ENCODE results near the gene HNRNPM.
"Not testable (repeated sequence)": the region's sequence is repeated elsewhere in the genome, so short reads cannot be mapped to it uniquely, and the experiment has no call there.

HNRNPM gene

DNA sequence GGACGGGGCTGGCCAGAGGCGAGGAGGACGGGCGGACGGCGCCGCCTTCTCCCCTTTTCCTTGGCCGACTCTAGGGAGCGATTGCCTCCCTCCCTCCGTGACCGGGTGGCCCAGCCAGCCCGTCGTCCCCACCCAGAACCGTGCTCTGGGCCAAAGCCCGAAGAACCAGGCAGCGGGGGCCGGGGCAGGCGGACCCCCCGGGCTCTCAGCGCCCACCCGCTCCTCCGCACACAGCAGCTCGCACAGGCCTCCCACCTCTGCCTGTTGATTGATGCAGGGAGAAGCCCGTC is 41.0 kb upstream of the HNRNPM start:
- H3K4me1 Mint-ChIP-seq: peaks cover 34% of the 10 kb centered on the region
- no peak overlapping the region for H3K4me3 Mint-ChIP-seq
- no peaks in the 10 kb centered on the region for H3K27me3 Mint-ChIP-seq (ENCODE audit: low read depth, poor library complexity)
- no peak overlapping the region for H3K27ac Mint-ChIP-seq
- DNase-seq: no peak
- no peaks in the 10 kb centered on the region for H3K9me3 Mint-ChIP-seq
- H3K36me3 Mint-ChIP-seq (ENCODE audit: low read depth): peaks cover 39% of the 10 kb centered on the region
- TF ChIP-seq, protein P1, sequence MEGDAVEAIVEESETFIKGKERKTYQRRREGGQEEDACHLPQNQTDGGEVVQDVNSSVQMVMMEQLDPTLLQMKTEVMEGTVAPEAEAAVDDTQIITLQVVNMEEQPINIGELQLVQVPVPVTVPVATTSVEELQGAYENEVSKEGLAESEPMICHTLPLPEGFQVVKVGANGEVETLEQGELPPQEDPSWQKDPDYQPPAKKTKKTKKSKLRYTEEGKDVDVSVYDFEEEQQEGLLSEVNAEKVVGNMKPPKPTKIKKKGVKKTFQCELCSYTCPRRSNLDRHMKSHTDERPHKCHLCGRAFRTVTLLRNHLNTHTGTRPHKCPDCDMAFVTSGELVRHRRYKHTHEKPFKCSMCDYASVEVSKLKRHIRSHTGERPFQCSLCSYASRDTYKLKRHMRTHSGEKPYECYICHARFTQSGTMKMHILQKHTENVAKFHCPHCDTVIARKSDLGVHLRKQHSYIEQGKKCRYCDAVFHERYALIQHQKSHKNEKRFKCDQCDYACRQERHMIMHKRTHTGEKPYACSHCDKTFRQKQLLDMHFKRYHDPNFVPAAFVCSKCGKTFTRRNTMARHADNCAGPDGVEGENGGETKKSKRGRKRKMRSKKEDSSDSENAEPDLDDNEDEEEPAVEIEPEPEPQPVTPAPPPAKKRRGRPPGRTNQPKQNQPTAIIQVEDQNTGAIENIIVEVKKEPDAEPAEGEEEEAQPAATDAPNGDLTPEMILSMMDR (IDR thresholded peaks at IDR 0.05): no peak

DNA sequence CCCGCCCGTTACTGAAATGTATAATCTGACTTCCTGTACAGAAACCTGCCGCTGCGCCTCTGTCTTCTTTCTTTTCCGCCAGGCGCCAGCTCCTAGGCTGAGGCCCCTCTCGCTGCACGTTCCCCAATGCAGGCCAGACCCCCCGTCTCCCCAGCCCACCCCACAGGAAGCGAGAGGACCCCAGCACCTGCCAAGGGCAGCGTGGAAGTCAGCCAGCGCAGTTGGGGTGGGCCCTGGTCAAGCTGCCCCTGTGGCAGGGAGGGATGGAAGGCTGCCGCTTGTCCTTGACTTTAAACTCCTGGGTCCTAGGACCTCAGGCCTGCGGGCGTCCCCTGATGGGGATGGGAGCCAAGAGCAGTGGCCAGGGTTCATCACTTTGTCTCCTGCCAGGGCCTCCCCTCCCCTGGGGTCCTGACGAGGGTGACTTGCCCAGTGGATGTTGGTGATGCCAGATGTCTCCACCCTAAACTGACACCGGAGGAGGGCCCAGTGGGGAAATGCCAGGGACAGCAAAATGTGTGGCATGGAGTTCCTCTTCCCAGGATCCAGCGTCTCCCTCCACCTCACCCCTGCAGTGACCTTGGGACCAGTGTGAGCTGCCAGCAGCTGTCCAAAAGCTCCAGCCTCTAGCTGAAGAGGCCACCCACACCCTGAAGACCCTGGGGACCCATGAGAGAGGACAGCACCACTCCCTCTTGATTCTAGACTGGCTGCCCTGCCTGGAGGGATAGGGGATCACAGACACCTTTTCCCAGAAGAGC is 40.2 kb upstream of the HNRNPM start:
- H3K4me1 Mint-ChIP-seq: peaks cover 32% of the 10 kb centered on the region
- no peak for DNase-seq
- H3K36me3 Mint-ChIP-seq (ENCODE audit: low read depth): peaks cover 39% of the 10 kb centered on the region
- TF ChIP-seq, protein P1 (IDR thresholded peaks at IDR 0.05): no peak
- H3K9me3 Mint-ChIP-seq: no peaks in the 10 kb centered on the region
- no peak overlapping the region for H3K4me3 Mint-ChIP-seq
- no peaks in the 10 kb centered on the region for H3K27me3 Mint-ChIP-seq (ENCODE audit: low read depth, poor library complexity)
- peak overlapping the region; percentile 84 for H3K27ac Mint-ChIP-seq

DNA sequence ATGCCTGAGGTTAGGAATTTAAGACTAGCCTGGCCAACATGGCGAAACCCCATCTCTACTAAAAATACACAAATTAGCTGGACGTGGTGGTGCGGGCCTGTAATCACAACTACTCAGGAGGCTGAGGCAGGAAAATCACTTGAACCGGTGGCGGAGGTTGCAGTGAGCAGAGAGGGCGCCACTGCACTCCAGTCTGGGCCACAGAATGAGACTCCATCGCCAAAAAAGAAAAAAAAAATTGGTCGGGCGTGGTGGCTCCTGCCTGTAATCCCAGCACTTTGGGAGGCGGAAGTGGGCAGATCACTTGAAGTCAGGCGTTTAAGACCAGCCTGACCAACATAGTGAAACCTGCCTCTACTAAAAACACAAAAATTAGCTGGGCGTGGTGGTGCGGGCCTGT is 34.1 kb upstream of the HNRNPM start:
- H3K4me3 Mint-ChIP-seq; H3K36me3 Mint-ChIP-seq (ENCODE audit: low read depth); H3K27me3 Mint-ChIP-seq (ENCODE audit: low read depth, poor library complexity); DNase-seq; H3K27ac Mint-ChIP-seq; H3K9me3 Mint-ChIP-seq: not testable (repeated sequence)
- peaks cover 16% of the 10 kb centered on the region for H3K4me1 Mint-ChIP-seq

DNA sequence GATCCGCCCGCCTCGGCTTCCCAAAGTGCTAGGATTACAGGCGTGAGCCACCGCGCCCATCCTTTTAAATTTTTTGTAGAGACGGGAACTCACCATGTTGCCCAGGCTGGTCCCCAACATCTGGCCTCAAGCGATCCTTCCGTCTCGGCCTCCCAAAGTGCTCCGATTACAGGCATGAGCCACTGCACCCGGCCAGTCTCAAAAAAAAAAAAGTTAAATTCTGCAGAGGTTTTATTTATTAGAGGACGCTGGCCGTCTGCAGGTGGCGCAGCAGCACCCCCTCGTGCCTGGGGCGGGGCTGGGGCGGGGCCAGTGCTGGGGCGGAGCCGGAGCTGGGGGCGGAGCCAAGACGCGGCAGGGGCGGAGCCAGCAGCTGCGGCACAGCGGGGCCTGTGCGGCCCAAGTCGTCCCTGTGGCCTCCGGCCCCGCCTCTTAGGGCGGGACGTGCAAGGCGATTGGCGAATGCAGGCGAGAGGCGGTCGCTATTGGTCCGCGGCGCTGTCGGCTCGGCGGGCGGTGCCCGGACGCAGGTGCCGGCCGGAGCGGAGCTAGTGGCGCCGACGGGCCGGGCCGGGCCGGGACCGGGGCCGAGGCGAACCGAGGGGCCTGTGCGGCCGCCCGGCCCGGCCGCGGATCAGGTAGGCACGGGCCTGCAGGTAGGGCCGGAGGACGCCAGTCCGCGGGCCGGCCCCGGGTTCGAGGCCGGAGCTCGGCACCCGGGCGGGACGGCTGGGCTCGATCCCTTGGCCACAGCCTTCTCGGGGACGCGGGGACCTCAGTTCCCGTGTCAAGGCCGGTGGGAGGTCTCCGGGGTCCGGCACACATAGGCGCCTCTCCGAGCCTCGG is 31.8 kb upstream of the HNRNPM start, which contains the start of gene MARCHF2:
Gene MARCHF2 (plus strand): TSS at position 523 of the 846 bp plus-strand sequence. CDS start 8,536 bp downstream, outside the sequence.
- H3K4me3 Mint-ChIP-seq: peak within 1 kb of the TSS; percentile 77
- H3K27me3 Mint-ChIP-seq (ENCODE audit: low read depth, poor library complexity): peaks cover 7% of the 10 kb centered on the region
- H3K36me3 Mint-ChIP-seq (ENCODE audit: low read depth): no peaks in the 10 kb centered on the region
- peak; percentile 95 for DNase-seq
- H3K9me3 Mint-ChIP-seq: no peaks in the 10 kb centered on the region
- peaks cover 5% of the 10 kb centered on the region for H3K4me1 Mint-ChIP-seq
- H3K27ac Mint-ChIP-seq: no peak within 1 kb of the TSS
- TF ChIP-seq, protein P1 (IDR thresholded peaks at IDR 0.05): peak; percentile 42

DNA sequence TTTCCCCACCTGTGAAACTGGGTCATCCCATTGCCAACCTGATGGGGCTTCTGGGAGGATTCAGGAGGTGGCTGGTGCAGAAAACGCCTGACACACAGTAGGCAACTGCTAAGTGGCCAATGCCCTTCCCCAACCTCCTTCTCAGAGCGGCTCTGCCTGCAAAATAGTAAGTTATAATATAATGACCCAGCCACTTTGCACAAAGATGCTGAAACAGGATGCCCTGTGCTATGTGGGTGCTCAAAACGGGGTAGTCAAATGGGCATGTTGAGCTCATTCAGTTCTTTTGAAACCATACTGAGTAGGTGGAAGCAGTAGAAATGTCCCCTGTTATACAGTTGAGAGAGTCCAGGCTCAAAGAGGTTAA is 31.2 kb upstream of the HNRNPM start:
- TF ChIP-seq, protein P1 (IDR thresholded peaks at IDR 0.05): no peak

DNA sequence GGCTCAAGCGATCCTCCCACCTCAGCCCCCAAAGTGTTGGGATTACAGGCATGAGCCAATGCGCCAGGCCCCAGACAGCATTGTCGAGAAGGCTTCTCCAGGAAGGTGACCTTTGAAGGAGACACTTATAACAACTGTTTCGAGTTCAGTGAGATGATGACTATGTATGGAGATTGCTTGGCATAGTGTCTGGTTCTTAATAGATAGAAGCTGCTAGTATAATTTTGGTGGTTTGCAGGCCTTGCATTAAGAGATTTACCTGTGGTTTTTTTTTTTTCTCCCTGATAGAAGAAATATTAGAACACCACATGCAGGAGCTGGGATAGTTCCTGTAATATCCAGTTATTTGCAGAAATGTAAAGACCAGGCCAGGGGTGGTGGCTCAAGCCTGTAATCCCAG is 28.0 kb upstream of the HNRNPM start:
- Mint-ChIP-seq H3K27me3 (ENCODE audit: low read depth, poor library complexity) (peaks cover 7% of the 10 kb centered on the region), H3K4me1 (peaks cover 12% of the 10 kb centered on the region), H3K4me3 (no peak overlapping the region), H3K9me3 (no peaks in the 10 kb centered on the region), H3K27ac (no peak overlapping the region), H3K36me3 (ENCODE audit: low read depth) (no peaks in the 10 kb centered on the region)
- no peak for DNase-seq
- TF ChIP-seq, protein P1 (IDR thresholded peaks at IDR 0.05): no peak

More for the DNA sequence above, 31.2 kb upstream of the HNRNPM start:
- Mint-ChIP-seq H3K27ac (no peak overlapping the region), H3K4me1 (peaks cover 11% of the 10 kb centered on the region), H3K9me3 (no peaks in the 10 kb centered on the region), H3K4me3 (peak overlapping the region; percentile 77), H3K27me3 (ENCODE audit: low read depth, poor library complexity) (peaks cover 7% of the 10 kb centered on the region), H3K36me3 (ENCODE audit: low read depth) (no peaks in the 10 kb centered on the region)
- no peak for DNase-seq
